HG02840 (cell line): ENCODE results near the gene DBNL.

Source experiments
- ATAC-seq: cut with Tn5 transposase; IDR thresholded peaks from one replicate; pipeline ENCODE4 v1.9.1; 2021; ENCODE audit warnings: mild to moderate bottlenecking, moderate library complexity, moderate number of reproducible peaks; ENCODE audit not compliant: unreplicated experiment, low FRiP score

The DBNL gene

DNA sequence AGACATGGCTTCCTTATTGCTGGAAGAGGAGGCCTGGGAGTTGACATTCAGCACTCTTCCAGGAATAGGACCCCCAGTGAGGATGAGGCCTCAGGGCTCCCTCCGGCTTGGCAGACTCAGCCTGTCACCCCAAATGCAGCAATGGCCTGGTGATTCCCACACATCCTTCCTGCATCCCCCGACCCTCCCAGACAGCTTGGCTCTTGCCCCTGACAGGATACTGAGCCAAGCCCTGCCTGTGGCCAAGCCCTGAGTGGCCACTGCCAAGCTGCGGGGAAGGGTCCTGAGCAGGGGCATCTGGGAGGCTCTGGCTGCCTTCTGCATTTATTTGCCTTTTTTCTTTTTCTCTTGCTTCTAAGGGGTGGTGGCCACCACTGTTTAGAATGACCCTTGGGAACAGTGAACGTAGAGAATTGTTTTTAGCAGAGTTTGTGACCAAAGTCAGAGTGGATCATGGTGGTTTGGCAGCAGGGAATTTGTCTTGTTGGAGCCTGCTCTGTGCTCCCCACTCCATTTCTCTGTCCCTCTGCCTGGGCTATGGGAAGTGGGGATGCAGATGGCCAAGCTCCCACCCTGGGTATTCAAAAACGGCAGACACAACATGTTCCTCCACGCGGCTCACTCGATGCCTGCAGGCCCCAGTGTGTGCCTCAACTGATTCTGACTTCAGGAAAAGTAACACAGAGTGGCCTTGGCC, 16.6 kb downstream of the DBNL start:
- ATAC-seq: no peak

GRCh38 chr7:44061645-44062179, 17.2 kb downstream of the DBNL start:
- ATAC-seq: no peak

GRCh38 chr7:44062180-44062902, 17.8 kb downstream of the DBNL start:
- no peak for ATAC-seq

DNA sequence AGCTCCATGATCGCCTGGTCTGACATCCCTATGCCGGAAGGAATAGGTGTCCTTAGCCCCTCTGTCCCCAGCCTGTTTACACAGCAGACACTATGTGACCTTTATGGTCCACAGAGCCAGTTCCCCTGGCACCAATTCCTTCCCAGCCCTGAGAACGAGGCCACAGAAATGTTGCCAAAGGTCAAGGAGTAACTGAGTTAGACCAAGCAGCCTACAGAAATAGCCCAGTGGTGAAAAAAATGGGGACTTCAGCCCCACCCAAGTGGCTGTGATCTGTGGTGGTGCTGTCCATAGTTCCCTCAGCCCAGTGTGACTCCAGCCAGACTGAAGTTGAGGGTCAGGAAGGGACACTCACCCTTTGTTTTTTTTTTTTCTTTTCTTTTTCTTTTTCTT, 18.4 kb downstream of the DBNL start:
- no peak for ATAC-seq

DNA sequence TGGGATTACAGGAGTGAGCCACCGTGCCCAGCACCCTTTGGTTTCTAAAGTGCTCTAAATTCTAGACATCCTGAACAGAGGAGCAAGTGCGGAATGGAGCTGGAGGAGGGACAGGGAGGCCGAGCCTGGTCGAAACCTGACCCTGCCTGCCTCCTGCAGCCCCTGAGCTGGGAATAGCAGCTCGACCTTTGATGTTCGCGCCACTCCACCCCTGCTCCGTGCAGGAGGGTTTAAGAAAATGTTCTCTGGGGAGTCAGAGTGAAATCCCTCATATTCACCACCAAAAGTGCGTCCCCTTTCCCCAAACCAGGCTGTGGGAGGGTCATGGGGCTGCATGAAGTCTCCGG, 19.0 kb downstream of the DBNL start:
- no peak for ATAC-seq

GRCh38 chr7:44063894-44064651, 19.6 kb downstream of the DBNL start:
- no peak for ATAC-seq

DNA sequence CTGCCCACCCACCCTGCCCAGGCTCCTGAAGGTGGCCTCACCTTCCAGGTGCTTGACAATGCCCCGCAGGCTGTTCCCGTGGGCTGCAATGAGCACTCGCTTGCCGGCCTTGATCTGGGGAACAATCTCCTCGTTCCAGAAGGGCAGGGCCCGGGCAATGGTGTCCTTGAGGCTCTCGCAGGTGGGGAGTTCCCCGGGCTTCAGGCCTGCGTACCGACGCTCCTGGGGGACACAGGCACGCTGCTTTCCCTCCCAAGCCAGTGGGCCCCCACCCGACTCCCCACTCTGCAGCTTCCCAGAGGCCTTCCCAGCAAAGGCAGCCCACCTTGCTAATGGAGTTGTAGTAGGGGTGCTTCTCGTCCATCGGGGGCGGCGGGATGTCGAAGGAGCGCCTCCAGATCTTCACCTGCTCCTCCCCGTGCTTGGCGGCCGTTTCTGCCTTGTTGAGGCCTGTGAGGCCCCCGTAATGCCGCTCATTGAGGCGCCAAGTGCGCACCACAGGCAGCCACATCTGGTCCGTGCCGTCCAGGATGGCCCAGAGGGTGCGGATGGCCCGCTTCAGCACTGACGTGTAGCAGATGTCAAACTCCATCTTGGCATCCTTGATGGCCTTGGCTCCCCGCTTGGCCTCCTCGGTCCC, 20.4 kb downstream of the DBNL start:
- no peak for ATAC-seq

- ATAC-seq: no peak
Measured at GRCh38 chr7:44065431-44066110, 21.1 kb downstream of the DBNL start, which contains the start of gene PGAM2. Gene PGAM2 (minus strand): TSS chr7:44065567. CDS start chr7:44065529, 38 bp downstream.

- ATAC-seq: no peak
Measured at GRCh38 chr7:44066111-44066460, 21.6 kb downstream of the DBNL start.

DNA sequence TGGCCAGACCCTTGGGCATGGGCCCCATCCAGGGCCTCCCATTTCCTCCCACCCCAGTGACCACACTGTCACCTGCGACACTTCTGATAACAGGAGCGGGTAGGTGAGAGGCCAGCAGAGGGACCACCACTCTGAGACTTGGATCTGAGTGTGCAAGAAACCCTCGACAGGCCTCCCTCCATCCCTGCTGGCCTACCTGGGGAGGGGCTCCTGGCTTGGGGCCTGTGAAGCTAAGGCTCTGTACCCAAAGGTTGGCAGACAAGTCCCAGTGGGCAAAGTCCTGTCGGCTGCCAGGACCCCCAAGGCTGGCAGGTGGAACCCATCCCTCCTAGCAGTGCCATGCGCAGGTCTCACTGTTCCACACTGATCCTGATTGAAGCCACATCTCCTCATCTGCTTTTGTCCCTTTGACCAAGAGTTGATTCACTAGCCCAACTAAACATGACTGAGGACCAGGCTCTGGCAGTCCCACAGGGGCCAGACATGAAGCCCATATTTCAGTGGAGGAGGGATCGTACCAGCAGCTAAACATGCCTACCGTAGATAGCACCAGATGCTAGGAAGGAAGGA, 22.1 kb downstream of the DBNL start:
- ATAC-seq: no peak

DNA sequence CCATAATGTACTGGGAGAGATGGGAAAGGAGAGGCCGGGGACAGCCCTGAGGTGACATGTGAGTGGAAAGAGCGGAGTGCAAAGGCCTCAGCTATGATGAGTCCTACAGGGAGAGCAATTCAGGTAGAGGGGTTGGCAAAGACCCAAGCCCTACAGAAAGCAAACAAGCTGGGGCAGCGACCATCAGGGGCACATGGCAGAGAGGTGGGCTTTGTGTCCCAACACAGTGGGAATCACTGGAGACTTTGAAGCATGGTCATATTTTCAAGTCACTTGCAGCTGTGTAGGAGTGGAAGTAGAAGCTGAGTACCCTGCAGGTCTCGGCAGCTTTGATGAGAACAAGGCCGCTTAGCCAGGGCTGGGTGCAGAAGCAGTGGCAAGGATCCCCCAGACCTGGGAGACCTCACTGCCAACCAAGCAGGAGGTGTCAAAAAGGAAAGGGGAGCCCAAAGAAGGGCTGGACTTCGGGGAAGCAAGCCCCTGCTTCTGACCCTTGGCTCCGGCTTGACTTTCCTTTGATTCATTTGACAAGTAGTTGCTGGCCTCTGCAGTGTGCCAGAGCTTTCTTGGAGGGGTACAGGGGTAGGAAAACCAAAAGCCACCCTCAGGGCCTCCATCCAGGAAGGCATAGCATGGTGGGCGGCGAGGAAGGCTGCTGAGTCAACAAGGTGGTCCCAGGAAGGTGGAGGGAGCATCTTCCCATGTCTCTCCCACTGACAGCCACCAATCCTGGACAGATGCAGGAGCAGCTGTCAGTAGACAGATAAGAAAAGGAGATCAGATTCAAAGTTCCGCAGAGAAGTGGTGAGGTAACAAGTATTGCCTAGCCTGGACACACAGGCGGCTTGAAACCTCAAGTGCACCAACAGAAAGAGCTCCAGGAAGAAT, 22.8 kb downstream of the DBNL start:
- ATAC-seq: no peak

DNA sequence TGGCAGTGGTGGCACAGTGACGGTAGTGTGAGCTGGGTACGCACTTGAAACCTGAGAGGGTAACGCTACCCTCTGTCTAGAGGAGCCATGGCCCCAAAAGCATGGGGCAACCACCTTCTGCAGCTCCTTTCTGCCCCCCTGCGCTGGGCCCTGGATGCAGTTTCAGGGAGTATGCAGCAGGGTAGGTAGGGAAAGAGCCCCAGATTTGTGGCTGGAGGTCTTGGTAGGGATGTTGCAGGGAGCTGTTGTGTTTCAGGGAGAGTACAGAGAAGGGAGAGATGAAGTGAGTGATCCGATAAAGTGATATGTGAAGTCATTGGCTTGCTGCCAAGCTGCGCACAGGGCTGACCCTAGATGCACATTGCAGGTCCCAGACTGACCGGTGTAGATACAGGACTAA, 23.6 kb downstream of the DBNL start:
- ATAC-seq: no peak

DNA sequence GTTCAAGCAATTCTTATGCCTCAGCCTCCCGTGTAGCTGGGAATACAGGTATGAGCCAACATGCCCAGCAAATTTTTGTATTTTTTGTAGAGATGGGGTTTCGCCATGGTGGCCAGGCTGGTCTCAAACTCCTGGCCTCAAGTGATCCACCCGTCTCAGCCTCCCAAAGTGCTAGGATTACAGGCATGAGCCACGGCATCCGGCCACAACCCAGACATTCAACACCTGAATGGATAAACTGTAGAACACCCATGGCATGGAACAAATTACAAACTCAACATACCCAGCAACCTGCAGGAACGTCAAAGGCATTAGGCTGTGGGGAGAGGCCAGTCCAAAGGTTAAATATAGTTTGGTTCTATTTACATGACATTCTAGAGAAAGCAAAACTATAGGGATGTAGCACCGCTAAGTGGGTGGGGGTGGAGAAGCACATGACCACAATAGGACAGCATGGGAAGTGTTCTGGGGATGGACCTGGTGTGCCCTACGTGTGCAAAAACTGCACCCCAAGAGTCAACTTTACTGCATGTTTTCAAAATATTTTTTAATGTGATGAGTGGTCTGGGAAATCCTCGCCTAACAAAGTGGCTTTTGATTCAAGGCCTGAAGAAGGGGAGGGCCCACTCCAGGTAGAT, 27.3 kb downstream of the DBNL start:
- no peak for ATAC-seq

DNA sequence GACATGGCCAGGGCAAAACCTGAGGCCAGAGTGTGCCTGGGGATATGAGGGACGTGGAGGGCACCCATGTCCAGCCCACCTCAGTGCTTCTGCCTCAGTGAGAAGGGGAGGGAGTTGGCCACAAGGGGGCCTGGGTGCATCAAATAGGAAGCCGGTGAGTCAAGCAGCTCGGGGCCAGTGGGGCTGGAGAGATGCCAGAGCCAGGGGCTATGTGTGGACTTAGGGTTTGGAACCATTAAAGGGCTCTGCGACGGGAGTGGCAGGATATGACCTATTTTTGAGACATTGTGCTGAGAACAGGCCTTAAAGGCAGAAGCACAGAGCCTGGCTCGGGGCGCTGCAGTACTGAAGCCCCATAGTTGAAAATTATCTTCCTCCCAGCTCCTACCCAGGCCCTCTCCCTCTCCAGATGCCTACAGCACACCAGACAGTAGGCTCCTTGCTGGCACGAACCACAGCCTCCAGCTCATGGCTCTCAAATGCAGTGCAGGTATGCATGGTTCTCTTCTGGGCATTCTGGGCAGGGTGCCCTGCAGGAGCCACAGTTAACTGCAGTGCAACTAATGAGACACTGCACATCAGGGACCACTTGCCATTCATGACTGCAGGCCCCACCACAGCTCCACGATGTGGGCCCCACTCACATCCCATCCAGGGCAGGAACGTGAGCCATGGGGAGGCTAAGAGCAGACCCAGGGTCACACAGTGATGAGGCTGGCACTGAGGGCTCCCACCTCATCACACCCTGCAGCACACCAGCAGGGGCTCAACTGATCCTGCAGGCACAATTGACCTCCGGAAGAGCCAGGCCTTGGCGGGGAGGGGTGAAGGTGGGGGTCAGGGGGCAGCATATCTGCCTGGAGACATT, 28.1 kb downstream of the DBNL start:
- no peak for ATAC-seq

DNA sequence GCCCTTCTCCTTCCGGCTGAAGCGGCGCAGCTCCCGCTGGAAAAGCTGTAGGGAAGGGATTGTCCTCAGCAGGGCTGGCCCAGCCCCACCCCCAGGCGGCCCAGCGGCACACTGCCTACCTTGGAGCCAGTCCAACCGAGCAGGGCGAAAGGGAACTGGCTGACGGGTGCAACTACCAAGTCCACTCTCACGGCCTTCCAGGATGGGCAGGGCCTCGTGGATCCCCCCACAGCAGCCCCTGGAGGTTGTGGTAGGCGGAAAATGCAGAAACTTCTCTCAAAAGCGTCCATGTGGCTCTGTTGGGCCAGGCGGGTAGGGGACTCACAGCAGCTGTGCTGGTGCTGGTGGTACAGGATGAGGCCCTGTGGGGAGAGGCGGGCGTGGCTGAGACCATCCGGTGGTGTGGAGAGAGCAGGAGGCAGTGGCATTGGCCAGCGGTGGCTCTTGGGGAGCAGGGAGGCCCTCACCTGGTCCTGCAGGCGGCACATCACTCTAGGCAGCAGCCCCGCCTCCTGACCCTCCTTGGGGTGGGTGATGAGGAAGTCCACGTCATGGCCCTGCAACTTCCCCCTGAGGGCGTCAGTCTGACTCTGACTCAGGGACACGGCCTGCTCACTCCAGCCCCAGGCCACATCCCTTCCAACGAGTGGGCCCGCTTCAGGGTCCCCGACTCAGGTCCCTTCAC, 29.3 kb downstream of the DBNL start:
- ATAC-seq: no peak

DNA sequence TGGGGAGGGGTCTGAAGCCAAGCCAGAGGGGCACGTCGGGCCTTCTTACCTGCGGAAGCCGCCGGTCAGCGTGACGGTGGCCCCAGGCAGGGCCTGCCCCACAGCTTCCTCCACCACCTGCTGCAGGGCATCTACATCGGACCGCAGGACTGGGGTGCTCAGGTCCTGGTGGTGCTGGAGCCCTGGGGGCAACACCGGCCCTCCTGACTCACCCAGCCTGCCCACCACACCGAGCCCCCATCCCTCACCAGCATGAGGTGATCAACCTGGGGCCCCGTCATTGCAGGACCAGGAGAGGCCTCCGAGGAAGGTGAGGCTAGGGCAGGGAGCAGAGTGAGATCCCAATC, 29.8 kb downstream of the DBNL start:
- no peak for ATAC-seq
